HL-60 (cell line): ENCODE results near the gene CHID1.

ENCODE experiments used
- POLR2AphosphoS5 ChIP-seq: IDR thresholded peaks from 2 replicates; pipeline ENCODE4 v1.6.1; 2012; ENCODE audit warnings: low read depth
- REST ChIP-seq: IDR thresholded peaks from 2 replicates; pipeline ENCODE4 v1.6.1; 2012; ENCODE audit warnings: low read depth; ENCODE audit not compliant: insufficient replicate concordance
- TF ChIP-seq, protein P1 (sequence below): IDR thresholded peaks from one replicate; pipeline ENCODE4 v1.5.1; 2011; ENCODE audit warnings: low read length, control low read depth, inconsistent platforms; ENCODE audit not compliant: insufficient read depth

GRCh38 chr11:844693-845644, 65.6 kb downstream of the CHID1 start:
- TF ChIP-seq, protein P1, sequence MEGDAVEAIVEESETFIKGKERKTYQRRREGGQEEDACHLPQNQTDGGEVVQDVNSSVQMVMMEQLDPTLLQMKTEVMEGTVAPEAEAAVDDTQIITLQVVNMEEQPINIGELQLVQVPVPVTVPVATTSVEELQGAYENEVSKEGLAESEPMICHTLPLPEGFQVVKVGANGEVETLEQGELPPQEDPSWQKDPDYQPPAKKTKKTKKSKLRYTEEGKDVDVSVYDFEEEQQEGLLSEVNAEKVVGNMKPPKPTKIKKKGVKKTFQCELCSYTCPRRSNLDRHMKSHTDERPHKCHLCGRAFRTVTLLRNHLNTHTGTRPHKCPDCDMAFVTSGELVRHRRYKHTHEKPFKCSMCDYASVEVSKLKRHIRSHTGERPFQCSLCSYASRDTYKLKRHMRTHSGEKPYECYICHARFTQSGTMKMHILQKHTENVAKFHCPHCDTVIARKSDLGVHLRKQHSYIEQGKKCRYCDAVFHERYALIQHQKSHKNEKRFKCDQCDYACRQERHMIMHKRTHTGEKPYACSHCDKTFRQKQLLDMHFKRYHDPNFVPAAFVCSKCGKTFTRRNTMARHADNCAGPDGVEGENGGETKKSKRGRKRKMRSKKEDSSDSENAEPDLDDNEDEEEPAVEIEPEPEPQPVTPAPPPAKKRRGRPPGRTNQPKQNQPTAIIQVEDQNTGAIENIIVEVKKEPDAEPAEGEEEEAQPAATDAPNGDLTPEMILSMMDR = no peak
- TF ChIP-seq REST = no peak
- TF ChIP-seq POLR2AphosphoS5 = no peak
